Sigmoid colon (tissue), 4 donors: ENCODE results near the gene SULT1C4.

ENCODE experiments used
- POLR2AphosphoS5 ChIP-seq, 4 donors: sonication (generic); formaldehyde crosslinking; IDR thresholded peaks; one replicate each; pipeline ENCODE4 v1.6.1; 2017; ENCODE audit warnings: antibody characterized with exemption in 4 of 4
- TF ChIP-seq, protein P1 (sequence below), 4 experiments: fragments of 450-650 bp in 3 of 4; fragments of 200-600 bp in 1 of 4; IDR thresholded peaks; one replicate each; pipeline ENCODE4 v1.5.1; 2016 to 2019; ENCODE audit warnings: antibody characterized with exemption in 4 of 4, mild to moderate bottlenecking in 3 of 4, moderate library complexity in 2 of 4

DNA sequence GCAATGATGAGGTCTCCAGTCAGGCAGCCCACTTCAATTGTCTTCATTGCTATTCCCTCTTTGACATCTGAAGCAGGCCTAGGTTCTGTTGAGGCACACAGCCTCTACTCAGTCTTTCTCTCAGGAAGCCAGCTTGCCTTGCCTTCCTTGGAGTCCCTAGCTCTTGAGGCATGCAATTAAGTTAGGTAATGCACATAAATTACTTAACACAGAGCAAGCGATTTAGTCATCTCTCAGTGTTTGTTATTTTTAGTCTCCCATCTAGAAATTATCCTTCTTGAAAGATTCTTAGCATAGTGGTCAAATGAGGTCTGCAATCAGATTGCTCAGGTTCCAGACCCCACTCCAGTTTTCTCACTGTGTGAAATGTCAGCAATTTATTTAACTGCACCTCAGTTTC lies 32.0 kb downstream of the SULT1C4 start:
- TF ChIP-seq, protein P1, sequence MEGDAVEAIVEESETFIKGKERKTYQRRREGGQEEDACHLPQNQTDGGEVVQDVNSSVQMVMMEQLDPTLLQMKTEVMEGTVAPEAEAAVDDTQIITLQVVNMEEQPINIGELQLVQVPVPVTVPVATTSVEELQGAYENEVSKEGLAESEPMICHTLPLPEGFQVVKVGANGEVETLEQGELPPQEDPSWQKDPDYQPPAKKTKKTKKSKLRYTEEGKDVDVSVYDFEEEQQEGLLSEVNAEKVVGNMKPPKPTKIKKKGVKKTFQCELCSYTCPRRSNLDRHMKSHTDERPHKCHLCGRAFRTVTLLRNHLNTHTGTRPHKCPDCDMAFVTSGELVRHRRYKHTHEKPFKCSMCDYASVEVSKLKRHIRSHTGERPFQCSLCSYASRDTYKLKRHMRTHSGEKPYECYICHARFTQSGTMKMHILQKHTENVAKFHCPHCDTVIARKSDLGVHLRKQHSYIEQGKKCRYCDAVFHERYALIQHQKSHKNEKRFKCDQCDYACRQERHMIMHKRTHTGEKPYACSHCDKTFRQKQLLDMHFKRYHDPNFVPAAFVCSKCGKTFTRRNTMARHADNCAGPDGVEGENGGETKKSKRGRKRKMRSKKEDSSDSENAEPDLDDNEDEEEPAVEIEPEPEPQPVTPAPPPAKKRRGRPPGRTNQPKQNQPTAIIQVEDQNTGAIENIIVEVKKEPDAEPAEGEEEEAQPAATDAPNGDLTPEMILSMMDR (IDR thresholded peaks at IDR 0.05): no peak
- TF ChIP-seq POLR2AphosphoS5 (IDR thresholded peaks at IDR 0.05): no peak
